Ovary (tissue), 3 donors: ENCODE results near the gene ENTPD2.

Experiments used
- POLR2A ChIP-seq: fragments of 450-650 bp; IDR thresholded peaks from one replicate; pipeline ENCODE4 v1.6.1; 2017; ENCODE audit warnings: antibody characterized with exemption, mild to moderate bottlenecking, moderate library complexity
- TF ChIP-seq, protein P1 (sequence below), 3 donors: fragments of 450-650 bp in 2 of 3; fragments of 200-600 bp in 1 of 3; IDR thresholded peaks; one replicate each; pipeline versions ENCODE4 v1.5.1 to v1.8.0; 2016 to 2022; ENCODE audit warnings: antibody characterized with exemption in 3 of 3, mild to moderate bottlenecking in 1 of 3
- donor health status: DM: no; HTN: no; CAD: no.

DNA sequence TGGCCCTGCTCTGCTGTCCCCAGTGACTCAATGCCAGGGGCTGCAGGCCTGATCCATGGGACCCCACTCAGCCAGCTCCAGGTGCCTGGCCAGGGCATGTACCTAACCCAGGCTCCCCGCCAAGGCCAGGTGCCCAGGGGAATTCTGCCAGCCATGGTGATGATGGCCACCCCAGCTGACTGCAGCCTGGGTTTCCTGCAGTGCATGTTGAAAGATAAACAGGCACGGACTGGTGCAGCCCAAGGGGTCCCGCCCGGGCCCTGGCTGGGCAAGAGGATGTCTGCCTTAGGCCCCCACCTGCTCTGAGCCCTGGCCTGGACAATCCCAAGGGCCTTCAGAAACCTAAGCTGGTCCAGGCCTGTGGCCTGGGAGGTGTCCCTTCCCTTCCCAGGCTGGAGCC is 27.0 kb downstream of the ENTPD2 start:
- TF ChIP-seq, protein P1, sequence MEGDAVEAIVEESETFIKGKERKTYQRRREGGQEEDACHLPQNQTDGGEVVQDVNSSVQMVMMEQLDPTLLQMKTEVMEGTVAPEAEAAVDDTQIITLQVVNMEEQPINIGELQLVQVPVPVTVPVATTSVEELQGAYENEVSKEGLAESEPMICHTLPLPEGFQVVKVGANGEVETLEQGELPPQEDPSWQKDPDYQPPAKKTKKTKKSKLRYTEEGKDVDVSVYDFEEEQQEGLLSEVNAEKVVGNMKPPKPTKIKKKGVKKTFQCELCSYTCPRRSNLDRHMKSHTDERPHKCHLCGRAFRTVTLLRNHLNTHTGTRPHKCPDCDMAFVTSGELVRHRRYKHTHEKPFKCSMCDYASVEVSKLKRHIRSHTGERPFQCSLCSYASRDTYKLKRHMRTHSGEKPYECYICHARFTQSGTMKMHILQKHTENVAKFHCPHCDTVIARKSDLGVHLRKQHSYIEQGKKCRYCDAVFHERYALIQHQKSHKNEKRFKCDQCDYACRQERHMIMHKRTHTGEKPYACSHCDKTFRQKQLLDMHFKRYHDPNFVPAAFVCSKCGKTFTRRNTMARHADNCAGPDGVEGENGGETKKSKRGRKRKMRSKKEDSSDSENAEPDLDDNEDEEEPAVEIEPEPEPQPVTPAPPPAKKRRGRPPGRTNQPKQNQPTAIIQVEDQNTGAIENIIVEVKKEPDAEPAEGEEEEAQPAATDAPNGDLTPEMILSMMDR (IDR thresholded peaks at IDR 0.05): no peak
- TF ChIP-seq POLR2A: no peak
